Peyer's patch (tissue), 4 donors: Measurements from ENCODE around the gene LIMS1. TPM values are rescaled to one million over a fixed set of nuclear protein-coding genes. Genes with fewer than 3 reads are reported as not detected.
A peak's percentile ranks its signal among the peaks of the same experiment; 100 is the strongest.
"Not testable (repeated sequence)": the region's sequence is repeated elsewhere in the genome, so short reads cannot be mapped to it uniquely, and the experiment has no call there.

Experiments
- DNase-seq, 3 donors: peaks; one replicate each; pipeline ENCODE4 v3.0.0-alpha.2; 2017 to 2019
- H3K27ac ChIP-seq, 4 donors: fragments of 200-600 bp; sonication (generic); one replicate each; pipeline ENCODE4 v1.5.1; 2016 to 2019
- H3K27me3 ChIP-seq, 2 donors: fragments of 200-600 bp; sonication (generic); one replicate each; pipeline ENCODE4 v1.5.1; 2019
- H3K36me3 ChIP-seq, 3 donors: fragments of 200-600 bp; sonication (generic); one replicate each; pipeline ENCODE4 v1.5.1; 2016 to 2019
- H3K4me1 ChIP-seq, 4 donors: fragments of 200-600 bp; sonication (generic); one replicate each; pipeline ENCODE4 v1.5.1; 2016 to 2019
- H3K4me3 ChIP-seq, 4 donors: fragments of 200-600 bp; sonication (generic); 1 replicate in 3 of 4; 2 replicates in 1 of 4; pipeline ENCODE4 v1.5.1; 2016 to 2019; ENCODE audit warnings: mild to moderate bottlenecking in 1 of 4
- H3K9me3 ChIP-seq, 4 donors: fragments of 200-600 bp; sonication (generic); one replicate each; pipeline ENCODE4 v1.5.1; 2016 to 2019; ENCODE audit warnings: mild to moderate bottlenecking in 1 of 4
- CTCF ChIP-seq, 6 experiments: fragments of 450-650 bp in 4 of 6; fragments of 200-600 bp in 2 of 6; sonication (generic) in 1 of 6; IDR thresholded peaks; one replicate each; pipeline ENCODE4 v1.5.1; 2017 to 2019; ENCODE audit warnings: antibody characterized with exemption in 6 of 6, mild to moderate bottlenecking in 3 of 6, moderate library complexity in 1 of 6
- POLR2A ChIP-seq, 2 donors: fragments of 450-650 bp; IDR thresholded peaks; one replicate each; pipeline ENCODE4 v1.5.1; 2017; ENCODE audit warnings: antibody characterized with exemption in 2 of 2, mild to moderate bottlenecking in 2 of 2, moderate library complexity in 2 of 2
- total RNA-seq, 4 donors: library from RNA; depleted of rRNA; stranded (reverse); fragments of >200 nt; gene quantifications; one replicate each; pipeline ENCODE4 v1.1.0, GENCODE V29; 2016

The LIMS1 gene
- total RNA-seq: 10 to 100 TPM; 24.2 to 78.4 (median 39.6) TPM

DNA sequence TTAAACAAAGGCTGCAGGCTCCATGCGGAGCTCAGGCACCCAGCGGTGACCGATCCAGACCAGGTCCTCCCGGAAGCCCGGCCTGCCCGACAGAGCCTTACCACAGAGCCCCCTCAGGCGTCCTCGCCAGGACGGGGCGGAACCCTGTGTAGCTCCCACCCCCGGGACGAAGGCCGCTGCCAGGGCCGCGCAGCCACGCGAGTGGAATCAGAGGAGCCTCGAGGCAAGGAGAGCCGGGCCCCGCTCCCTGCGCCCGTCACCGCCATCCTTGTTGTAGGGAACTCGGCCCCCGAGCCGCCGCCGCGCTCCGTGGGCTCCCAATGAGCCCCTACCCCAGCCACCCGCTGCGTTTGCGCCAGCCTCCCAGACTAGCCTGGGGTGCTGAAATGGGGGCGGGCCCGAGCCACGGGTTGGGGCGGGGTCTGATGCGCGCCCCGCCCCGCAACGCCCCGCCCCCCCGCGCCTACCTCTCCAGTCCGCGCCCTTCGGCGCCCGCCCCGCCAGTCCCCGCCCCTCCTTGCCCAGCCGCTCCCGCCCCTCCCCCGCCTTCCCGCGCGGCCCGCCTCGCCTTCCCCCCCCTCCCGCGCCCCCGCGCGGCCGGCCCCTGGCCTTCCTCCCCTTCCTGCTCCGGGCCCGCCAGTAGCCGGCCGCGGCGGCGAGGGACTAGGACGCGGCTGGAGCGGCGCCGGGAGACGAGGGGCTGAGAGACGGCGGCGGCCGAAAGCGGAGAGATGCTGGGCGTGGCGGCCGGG, at the start of gene LIMS1:
Gene LIMS1 (plus strand): TSS at position 639 of the 752 bp plus-strand sequence. CDS start 93 bp downstream, at position 732.
- no peaks in the 10 kb centered on the region for H3K9me3 ChIP-seq
- peak within 1 kb of the TSS; percentile 58 to 94 (median 72) for H3K4me3 ChIP-seq
- H3K4me1 ChIP-seq: peaks cover 0 to 38% (median 0%) of the 10 kb centered on the region in 4 donors
- peak within 1 kb of the TSS; percentile 86 to 96 (median 91) for H3K27ac ChIP-seq
- H3K36me3 ChIP-seq: no peaks in the 10 kb centered on the region
- peak; percentile 93 to 96 (median 95) for DNase-seq
- TF ChIP-seq POLR2A (IDR thresholded peaks at IDR 0.05): peak; percentile 7 to 63
- peak in 2 of 6 experiments; percentile 3 to 22 for TF ChIP-seq CTCF (IDR thresholded peaks at IDR 0.05)
- H3K27me3 ChIP-seq: no peaks in the 10 kb centered on the region

GRCh38 chr2:108485253-108485652, 49.0 kb upstream of the LIMS1 start:
- Histone ChIP-seq H3K27me3 (no peaks in the 10 kb centered on the region), H3K27ac (no peak overlapping the region), H3K4me1 (no peaks in the 10 kb centered on the region), H3K4me3 (no peak overlapping the region), H3K36me3 (peaks cover 0 to 89% (median 0%) of the 10 kb centered on the region in 3 donors), H3K9me3 (no peaks in the 10 kb centered on the region)
- TF ChIP-seq CTCF (IDR thresholded peaks at IDR 0.05): no peak
- TF ChIP-seq POLR2A (IDR thresholded peaks at IDR 0.05): no peak
- no peak for DNase-seq

DNA sequence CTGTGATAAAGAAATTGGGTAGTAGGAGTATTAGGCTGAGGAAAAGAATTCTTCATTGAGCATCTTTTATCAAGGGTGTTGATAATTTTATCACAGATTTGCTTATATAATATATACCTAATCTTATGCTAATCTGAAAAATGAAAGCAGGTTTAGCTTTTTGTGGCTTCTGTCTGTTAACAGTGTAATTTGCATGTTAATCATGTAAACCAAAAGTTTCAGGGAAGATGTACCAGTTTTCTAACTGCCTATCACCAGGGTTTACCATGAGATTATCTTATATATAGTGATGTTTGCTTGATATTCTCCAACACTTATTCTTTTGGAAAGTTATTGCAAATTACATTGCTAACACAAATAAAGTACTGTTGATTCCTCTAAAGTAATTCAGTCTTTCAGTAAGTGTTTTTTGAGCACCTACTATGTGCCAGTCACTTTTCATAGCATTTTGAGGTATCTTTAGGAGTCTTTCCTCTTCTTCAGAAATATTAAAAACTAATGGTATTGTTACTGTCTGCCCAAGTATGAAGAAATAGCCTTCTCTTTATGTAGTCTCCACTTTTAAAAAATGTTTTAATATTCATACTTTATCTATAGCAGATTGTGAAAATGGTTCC, 43.7 kb upstream of the LIMS1 start:
- Histone ChIP-seq H3K4me3 (no peak overlapping the region), H3K27ac (no peak overlapping the region), H3K4me1 (no peaks in the 10 kb centered on the region), H3K9me3 (no peaks in the 10 kb centered on the region), H3K27me3 (no peaks in the 10 kb centered on the region), H3K36me3 (peaks cover 0 to 85% (median 0%) of the 10 kb centered on the region in 3 donors)
- TF ChIP-seq CTCF (IDR thresholded peaks at IDR 0.05) (no peak), POLR2A (IDR thresholded peaks at IDR 0.05) (no peak)
- DNase-seq: no peak

DNA sequence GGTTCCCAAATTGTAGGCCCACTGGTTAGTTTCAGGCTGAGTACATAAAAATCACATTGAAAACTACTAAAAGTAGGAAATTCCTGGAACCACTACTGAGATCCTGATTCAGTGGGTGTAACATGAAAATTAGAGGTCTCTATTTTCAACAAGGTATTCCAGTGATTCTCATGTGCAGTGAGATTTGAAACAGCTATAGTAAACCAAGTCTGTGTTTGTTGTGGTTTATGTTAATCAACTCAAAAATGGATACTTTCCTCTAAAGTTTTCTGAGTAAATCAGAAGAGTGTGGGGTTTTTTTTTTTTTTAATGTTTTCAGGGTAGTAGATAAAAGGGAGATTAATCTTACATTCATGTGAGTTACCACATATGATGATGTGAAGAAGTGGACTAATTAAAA, 42.4 kb upstream of the LIMS1 start:
- Histone ChIP-seq H3K27ac (no peak overlapping the region), H3K9me3 (no peaks in the 10 kb centered on the region), H3K36me3 (peaks cover 0 to 76% (median 0%) of the 10 kb centered on the region in 3 donors), H3K4me1 (no peaks in the 10 kb centered on the region), H3K4me3 (no peak overlapping the region), H3K27me3 (no peaks in the 10 kb centered on the region)
- DNase-seq: no peak
- TF ChIP-seq POLR2A (IDR thresholded peaks at IDR 0.05) (no peak), CTCF (IDR thresholded peaks at IDR 0.05) (no peak)

DNA sequence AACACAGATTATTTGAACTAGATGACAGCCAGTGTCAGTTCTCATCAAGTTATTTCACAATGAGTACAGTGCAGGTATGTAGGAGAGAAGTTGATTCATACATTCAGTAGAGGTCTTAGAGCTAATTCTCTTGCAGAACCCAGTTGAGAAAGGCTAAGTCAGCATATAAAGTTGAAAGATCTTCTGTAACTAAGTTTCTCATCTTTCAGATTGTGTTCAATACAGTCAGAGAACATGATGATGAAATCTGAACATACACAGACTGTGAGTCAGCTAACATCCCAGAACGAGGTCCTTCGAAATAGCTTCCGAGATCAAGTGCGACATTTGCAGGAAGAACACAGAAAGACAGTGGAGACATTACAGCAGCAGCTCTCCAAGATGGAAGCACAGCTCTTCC, 41.9 kb upstream of the LIMS1 start:
- DNase-seq: no peak
- Histone ChIP-seq H3K27me3 (no peaks in the 10 kb centered on the region), H3K4me1 (no peaks in the 10 kb centered on the region), H3K4me3 (no peak overlapping the region), H3K27ac (no peak overlapping the region), H3K36me3 (peaks cover 0 to 76% (median 0%) of the 10 kb centered on the region in 3 donors), H3K9me3 (no peaks in the 10 kb centered on the region)
- TF ChIP-seq CTCF (IDR thresholded peaks at IDR 0.05) (no peak), POLR2A (IDR thresholded peaks at IDR 0.05) (no peak)

DNA sequence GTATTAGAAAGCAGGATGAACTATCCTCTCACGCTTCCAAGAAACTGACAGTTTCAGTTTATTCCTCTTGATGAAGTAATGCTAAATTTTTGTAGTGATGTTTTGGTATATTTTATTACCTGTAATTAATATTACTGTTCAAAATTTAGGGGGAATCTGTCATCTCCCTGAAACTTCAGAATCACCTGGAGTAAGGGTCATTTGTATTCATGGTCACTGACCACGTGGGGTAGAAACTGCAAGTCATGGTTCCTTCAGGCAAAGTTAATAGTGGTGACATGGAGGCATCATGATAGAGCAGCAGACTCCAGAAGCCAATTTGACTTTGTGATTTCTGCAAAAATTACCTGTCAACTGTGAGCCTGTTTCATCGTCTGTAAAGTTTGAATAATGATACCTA, 38.1 kb upstream of the LIMS1 start:
- H3K9me3 ChIP-seq, H3K27me3 ChIP-seq, DNase-seq, H3K4me3 ChIP-seq, H3K4me1 ChIP-seq, H3K27ac ChIP-seq: not testable (repeated sequence)
- peaks cover 0 to 58% (median 0%) of the 10 kb centered on the region in 3 donors for H3K36me3 ChIP-seq

DNA sequence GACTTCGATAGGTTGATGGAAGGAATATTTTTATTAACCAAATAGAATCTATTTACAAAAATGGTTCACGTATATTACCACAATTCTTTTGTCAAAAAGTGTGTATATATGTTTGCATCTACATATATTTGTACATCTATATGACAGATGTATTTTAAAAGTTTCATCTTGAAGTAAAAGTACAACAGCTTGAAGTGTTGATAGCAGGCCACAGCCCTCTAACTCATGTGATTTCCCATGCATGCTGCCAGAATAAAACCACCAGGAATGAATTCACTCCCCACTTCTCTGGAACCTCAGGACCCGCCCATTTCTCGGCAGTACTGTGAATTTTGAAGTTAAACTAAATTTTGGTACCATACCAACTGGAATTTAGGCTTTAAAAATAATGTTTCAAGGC, 26.6 kb upstream of the LIMS1 start:
- not testable (repeated sequence) for H3K27ac ChIP-seq, DNase-seq, H3K4me1 ChIP-seq, H3K27me3 ChIP-seq, H3K4me3 ChIP-seq, H3K9me3 ChIP-seq
- H3K36me3 ChIP-seq: peaks cover 0 to 14% (median 0%) of the 10 kb centered on the region in 3 donors

DNA sequence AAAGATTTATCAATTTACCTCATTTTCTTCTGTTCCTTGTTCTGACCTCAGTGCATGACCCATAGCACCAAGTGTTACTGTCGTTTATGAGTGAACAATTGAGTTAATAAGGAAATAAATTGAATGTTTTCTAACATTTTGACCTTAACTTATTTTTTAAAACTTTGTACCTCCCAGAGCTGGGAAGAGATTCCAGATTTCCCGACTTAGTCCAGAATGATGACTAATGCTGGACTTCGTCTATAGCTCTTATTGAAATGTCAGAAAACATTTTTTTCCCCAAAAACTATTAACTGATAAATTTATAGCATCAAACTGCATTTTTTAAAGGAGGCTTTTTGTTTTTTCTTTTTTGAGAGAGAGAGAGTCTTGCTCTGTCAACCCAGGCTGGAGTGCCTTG, 21.8 kb upstream of the LIMS1 start:
- H3K9me3 ChIP-seq, DNase-seq: not testable (repeated sequence)

GRCh38 chr2:108514478-108514877, 19.8 kb upstream of the LIMS1 start:
- not testable (repeated sequence) for H3K36me3 ChIP-seq, H3K4me3 ChIP-seq, DNase-seq, H3K9me3 ChIP-seq, H3K4me1 ChIP-seq, H3K27ac ChIP-seq, H3K27me3 ChIP-seq

More for the DNA sequence above, 21.8 kb upstream of the LIMS1 start:
- not testable (repeated sequence) for H3K4me3 ChIP-seq, H3K36me3 ChIP-seq, H3K27me3 ChIP-seq, H3K4me1 ChIP-seq, H3K27ac ChIP-seq
